GM19351 (cell line): ENCODE results near the gene GAPVD1.
A peak's percentile ranks its signal among the peaks of the same experiment; 100 is the strongest.
"Not testable (repeated sequence)": the region's sequence is repeated elsewhere in the genome, so short reads cannot be mapped to it uniquely, and the experiment has no call there.

Experiments used
- ATAC-seq: cut with Tn5 transposase; IDR thresholded peaks from one replicate; pipeline ENCODE4 v1.9.1; 2021; ENCODE audit warnings: mild to moderate bottlenecking, moderate library complexity; ENCODE audit not compliant: unreplicated experiment

Gene GAPVD1

DNA sequence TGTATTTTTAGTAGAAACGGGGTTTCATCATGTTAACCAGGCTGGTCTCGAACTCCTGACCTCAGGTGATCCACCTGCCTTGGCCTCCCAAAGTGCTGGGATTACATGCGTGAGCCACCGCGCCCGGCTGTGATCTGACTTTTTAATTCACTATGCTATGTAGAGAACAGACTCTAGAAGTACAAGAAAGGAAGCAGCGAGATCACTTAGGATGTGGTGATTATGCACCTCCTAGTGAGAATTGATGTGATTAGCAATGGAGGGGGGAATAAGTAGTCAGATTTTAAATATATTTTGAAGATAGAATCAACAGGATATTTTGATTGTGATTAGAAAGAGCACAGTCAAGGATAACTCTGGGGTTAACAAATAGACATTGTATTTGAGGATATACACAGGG is 36.3 kb downstream of the GAPVD1 start:
- no peak for ATAC-seq

DNA sequence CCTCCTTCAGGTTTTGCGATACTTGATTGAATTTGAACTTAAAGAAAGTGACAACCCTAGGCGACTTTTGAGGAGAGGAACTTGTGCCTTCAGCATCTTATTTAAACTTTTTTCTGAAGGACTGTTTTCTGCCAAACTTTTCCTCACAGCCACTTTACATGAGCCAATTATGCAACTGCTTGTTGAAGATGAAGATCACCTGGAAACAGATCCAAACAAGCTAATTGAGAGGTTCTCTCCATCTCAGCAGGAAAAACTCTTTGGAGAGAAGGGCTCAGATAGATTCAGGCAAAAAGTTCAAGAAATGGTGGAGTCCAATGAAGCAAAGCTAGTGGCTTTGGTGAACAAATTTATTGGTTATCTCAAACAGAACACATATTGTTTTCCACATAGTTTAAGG is 40.6 kb downstream of the GAPVD1 start:
- ATAC-seq, result no peak

DNA sequence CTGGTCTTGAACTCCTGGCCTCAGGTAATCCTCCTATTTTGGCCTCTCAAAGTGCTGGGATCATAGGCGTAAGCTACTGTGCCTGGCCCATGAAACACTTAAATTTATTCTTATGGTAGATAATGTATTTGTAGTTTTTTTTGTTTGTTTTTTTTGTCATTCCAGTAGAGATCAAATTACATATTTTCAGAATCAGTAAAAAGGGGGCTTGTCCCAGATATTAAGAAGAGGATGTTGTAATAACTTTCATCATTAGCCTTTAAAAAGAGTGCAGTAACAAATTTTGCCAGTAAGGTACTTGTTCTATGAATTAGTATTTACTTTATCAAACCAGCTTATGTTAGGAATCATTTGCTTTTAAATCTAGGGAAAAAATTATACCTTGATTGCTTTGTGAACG is 42.6 kb downstream of the GAPVD1 start:
- no peak for ATAC-seq

DNA sequence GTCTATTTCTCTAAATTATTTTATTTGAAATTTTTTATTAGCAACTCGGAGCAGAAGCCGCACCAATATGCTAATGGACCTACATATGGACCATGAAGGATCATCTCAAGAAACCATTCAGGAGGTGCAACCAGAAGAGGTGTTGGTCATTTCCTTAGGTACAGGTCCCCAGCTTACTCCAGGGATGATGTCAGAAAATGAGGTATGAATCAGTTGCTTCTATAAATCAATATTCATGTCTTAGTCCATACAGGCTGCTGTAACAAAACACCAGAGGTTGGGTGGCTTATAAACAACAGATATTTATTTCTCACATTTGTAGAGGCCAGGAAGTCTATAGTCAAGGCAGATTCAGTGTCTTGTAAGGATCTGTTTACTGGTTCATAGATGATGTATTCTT is 50.8 kb downstream of the GAPVD1 start:
- ATAC-seq, result no peak

DNA sequence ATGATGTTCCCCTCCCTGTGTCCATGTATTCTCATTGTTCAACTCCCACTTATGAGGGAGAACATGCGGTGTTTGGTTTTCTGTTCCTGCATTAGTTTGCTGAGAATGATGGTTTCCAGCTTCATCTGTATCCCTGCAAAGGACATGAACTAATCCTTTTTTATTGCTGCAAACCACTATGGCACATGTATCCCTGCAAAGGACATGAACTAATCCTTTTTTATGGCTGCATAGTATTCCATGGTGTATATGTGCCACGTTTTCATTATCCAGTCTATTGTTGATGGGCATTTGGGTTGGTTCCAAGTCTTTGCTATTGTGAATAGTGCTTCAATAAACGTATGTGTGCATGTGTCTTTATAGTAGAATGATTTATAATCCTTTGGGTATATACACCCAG is 54.7 kb downstream of the GAPVD1 start:
- not testable (repeated sequence) for ATAC-seq

DNA sequence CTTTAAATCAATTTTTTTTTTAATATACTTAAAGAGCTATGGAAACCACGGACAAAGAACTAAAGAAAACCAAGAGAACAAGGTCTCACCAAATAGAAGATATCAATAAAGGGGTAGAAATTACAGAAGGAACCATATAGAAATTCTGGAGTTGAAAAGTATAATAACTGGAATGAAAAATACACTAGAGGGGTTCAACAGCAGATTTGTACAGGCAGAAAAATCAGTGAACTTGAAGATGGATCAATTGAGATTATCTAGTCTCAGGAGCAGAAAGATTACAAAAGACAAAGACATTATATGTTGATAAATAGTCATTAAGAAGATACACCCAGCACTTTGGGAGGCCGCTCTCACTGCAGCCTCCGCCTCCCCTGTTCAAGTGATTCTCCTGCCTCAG is 56.1 kb downstream of the GAPVD1 start:
- no peak for ATAC-seq

DNA sequence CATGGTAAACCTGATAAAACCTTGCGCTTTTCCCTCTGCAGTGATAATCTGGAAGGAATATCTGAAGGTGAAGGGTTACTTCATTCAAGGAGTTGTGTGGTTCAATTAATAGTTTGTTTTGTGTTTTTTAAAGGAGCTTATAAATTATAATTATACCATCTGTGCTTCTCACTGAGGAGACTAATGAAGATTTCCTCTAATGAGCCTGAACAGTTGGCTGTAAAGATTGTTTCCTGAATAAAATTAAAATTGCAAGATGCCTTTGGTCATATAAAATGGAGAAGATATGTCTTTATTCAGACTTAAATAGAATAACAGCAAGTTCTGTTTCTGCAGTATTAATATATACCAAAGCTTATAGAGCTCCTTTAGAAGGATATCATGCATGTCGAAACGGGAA is 59.9 kb downstream of the GAPVD1 start:
- ATAC-seq, result no peak

DNA sequence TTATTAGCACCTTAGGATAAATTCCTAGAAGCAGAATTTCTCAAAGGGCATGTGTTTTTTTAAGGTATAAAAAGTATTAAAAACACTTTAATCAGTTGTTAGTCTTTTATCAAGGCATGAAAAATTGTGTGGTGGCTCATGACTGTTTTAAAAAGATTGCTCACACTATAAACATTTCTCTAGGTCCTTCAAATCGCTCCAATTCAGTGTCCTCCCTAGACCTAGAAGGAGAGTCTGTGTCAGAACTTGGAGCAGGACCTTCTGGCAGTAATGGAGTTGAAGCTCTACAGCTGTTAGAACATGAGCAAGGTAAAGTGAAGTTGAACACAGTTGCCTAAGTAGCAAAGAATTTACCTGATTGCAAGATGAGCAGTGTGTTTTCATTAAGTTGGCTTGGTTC is 62.0 kb downstream of the GAPVD1 start:
- no peak for ATAC-seq

DNA sequence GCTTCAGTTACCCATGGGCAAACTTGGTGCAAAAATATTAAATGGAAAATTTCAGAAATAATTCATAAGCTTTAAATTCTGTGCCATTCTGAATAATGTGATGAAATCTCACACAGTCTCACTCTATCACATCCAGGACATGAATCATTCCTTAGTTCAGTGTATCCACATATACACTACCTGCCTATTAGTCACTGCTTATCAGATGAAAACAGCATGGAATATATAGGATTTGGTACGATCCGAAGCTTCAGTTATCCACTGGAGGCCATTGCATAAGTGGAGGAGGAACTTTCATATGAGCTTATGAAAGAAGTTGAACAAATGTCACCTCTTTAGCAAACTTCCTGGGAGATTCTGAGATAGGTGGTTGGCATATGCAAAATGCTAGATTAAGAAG is 64.2 kb downstream of the GAPVD1 start:
- no peak for ATAC-seq

DNA sequence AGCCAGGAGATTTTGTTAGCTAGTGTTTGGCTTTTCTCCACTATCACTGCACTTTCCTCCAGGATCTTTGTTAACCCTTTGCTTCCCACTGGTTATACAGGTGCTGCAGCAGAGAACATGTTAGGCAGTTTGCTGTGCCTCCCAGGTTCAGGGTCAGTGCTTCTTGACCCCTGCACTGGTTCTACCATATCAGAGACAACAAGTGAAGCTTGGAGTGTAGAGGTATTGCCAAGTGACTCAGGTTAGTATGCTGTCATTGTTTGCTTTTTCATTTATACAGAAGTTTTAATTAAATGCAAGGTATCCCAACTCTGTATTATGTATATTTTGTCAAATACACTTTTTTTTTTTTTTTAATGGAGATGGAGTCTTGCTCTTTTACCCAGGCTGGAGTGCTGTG is 68.4 kb downstream of the GAPVD1 start:
- ATAC-seq, result no peak

DNA sequence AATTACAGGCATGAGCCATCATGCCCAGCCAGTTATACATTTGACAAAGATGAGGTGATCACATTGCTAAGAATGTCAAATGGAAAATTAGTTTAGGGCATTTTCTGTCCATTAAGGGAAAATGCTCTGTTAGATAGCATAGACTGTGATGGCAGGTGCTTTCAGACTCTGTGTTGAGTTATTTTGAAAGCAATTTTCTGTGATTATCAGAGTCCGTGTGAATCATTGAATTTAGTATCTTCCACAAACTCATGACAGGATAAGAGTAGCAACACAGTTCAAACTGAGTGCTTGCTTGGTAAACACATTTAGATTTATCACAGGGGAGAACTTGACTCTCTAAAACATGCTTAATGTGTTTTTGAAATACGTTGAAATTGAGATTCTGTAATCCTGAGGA is 69.0 kb downstream of the GAPVD1 start:
- ATAC-seq, result no peak

DNA sequence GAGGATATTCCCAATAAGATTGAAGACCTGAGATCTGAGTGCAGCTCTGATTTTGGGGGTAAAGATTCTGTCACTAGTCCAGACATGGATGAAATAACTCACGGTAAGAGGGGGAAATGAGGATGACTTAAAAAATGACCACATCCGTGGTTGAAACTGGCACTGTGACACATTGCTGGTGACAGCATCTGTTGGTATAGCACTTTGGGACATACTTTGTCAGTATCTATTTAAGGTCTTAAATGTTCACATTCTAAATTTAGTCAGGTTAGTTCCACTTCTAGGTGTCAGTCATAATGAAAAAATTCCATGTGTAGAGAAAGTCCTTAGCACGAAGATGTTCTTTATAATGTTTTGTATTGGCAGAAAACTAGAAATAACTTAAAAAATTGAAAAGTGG is 70.9 kb downstream of the GAPVD1 start:
- peak; percentile 72 for ATAC-seq

DNA sequence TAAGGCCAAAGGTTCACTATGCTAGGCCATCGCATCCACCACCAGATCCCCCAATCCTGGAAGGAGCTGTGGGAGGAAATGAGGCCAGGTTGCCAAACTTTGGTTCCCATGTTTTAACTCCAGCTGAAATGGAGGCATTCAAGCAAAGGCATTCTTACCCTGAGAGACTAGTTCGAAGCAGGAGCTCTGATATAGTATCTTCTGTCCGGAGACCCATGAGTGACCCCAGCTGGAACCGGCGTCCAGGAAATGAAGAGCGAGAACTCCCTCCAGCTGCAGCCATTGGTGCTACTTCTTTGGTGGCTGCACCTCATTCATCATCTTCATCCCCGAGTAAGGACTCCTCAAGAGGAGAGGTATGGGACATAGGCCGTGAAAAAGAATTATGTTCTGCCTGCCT is 75.6 kb downstream of the GAPVD1 start:
- no peak for ATAC-seq

DNA sequence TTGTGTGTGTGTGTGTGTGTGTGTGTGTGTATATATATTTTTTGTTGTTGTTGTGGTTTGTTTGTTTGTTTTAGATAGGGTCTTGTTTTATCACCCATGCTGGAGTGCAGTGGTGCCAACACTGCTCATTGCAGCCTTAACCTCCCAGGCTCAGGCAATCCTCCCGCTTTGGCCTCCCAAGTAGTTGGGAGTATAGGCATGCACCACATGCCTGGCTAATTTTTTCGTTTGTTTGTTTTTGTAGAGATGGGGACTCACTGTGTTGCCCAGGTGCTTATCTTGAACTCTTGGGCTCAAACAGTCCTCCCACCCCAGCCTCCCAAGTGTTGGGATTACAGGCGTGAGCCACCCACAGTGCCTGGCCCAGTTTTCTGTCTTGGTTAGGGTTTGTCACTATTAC is 77.3 kb downstream of the GAPVD1 start:
- ATAC-seq, result no peak

DNA sequence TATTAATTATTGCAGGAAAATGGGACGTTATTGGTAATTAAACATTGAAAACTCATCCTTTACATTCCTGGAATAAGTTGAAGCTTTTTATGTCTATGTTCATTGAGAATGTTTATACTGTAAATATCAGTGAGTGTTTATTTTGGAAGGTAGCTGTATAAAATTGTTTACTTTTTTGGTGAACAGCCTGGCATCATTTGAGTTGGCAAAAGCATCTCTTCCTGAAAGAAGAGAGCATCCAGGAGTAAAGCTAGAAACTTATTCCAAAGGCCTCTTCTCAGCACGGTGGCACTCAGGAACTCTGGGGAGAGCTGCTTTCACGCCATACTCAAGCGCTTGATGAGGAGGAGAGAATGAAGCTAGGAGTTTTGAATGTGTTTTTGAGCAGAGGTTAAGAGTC is 79.9 kb downstream of the GAPVD1 start:
- no peak for ATAC-seq

DNA sequence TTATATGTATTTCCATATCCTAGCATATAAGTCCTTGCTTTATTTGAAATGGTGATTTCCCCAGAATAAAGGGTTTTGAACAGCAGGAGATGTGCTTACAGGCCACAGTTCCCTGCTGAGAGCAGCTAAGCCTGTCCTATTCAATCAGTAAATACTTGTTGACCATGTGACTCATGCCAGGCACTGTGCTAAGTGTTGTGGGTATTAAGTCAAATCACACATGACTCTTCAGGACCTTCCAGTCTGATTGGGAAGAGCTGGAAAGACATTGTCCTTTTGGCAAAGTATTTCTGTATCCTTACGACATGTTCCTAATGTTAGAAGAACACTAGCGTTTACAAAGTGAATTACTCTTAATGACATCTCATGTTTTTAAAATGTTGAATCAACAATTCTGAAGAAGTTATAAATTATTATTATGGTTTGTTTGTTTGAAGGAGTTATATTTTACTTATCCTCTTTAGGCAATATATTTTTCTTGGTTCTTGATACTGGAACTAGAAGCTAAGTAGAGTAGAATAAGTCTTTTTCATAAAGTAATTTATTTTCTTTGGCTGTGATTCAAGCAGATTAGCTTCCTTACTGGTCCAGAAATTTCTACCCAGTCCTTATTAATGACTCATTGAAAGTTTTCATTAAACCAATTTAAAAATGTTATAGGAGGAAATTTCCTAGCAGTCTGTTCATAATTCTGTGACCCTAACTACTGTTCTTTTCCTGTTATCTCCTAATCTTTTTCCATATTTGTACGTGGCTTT is 82.1 kb downstream of the GAPVD1 start:
- ATAC-seq, result no peak

DNA sequence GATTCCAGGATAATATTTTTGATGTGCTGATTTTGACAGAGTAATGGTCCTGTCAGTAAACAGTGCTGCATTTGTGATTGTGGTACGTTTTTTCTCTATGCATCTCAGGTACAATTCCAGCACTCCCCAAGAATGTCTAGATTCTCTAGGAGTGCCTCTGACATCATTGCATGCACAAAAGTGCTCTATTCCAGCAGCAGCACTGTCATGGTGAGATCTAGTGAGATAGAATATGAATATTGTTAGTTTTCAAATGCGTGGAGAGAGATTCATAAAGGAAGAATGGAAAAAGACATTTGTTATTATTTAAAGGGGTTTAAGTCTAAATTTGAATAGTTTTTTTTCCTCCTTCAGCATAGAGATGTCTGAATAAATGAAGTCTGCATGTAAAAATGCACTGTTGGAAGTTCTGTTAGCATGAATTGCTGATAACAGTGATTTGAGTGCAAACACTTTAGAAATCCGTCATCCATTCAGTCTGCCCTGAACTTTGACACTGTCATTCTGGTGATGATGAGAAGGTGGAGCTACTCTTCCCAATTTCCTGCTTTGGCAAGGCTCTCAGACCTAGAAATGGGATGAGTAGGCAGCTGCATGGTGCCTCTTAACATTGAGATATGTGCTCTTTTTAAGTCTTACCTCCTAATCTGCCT is 84.6 kb downstream of the GAPVD1 start:
- ATAC-seq, result no peak

DNA sequence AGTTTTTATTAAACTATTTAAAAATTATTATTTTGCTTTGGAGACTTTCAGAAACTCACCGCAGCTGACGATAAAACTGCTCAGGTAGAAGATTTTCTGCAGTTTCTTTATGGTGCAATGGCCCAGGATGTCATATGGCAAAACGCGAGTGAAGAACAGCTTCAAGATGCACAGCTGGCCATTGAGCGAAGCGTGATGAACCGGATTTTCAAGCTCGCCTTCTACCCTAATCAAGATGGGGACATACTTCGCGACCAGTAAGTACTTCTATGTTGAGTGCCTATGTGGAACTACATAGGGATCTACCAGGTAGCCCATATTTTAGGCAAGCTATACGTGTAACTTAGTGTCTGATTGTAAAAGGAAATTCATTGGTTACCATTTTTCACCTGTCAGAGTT is 94.0 kb downstream of the GAPVD1 start:
- no peak for ATAC-seq

DNA sequence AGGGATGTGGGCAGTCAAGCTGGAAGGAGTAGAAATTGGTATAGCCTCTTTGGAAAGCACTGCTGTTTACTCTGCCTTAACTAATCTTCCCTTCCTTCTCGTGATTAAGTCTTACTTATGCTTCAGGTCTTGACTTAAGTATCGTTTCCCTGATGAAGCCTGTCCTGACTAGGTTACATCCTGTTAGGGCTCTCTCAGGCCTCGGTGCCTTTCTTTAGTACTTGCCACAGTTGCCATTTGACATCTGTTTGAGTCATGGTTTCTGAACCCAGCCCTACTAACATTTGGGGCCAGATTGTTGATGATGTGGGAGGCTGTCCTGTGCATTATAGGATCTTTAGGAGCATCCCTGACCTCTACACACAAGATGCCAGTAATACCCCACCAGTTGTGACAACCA is 94.4 kb downstream of the GAPVD1 start:
- ATAC-seq, result no peak

DNA sequence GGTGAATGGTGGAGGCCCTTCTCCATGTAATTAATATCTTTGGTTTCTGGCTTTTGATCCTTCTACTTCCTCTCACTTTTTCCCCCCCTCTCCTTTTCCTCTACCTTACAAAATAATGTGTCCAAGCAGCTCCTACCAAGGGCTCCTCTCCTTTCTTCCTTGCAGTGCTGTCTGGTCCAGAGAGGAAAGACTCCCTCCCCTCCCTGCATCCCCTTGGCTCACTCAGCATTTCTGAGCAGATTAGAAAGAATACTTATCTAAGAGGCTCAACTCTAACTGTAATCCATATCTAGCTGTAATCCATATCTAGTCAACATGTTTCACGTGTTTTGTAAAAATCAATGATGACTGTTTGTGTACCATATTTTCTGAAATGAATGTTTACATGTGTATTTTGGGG is 97.4 kb downstream of the GAPVD1 start:
- no peak for ATAC-seq

DNA sequence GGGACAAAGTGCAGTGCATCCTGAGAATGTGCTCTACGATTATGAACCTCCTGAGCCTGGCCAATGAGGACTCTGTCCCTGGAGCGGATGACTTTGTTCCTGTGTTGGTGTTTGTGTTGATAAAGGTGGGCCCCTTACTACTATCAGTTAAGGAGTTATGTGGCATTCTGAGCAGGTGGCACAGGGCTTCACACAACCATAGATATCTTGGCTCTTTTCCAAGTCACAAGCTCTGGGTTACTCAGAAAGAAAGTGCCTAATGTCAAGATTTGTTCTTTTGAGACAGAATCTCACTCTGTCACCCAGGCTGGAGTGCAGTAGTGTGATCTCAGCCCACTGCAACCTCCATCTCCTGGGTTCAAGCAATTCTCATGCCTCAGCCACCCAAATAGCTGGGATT is 99.0 kb downstream of the GAPVD1 start:
- no peak for ATAC-seq

DNA sequence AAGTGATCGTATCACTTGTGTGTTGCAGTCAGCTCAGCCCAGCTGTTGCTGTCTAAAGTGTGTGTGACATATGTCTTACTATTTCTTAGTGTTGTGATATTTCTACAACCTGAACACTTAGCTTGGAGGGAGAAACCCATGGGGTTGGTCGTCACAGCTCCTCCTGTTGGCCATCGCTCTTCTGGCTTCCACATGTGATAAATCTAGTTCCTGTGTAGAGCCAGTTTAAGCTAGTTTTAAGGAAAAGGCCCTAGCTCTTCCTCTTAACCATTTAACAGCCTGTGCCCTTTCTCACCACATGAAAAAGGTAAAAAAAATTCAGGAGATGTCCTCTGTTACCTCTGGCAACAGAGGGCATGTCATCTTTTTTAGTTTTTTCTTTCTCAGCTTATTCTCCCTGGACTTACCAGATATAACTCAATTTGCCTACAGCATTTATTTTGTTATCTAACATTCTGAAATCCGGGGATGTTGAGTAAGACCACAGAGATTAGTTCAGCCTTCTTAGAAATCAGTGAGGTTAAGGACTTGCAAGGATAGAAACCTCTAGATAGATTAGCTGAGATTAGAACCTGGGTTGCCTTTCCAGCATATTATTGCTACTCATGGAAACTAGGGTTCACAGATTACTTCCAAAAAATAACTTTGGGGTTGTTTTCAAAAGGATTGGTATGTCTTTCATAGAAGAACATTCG is 100.4 kb downstream of the GAPVD1 start:
- no peak for ATAC-seq
